HEK293 (cell line): ENCODE measurements around the gene CD46.
"Not testable (repeated sequence)": the region's sequence is repeated elsewhere in the genome, so short reads cannot be mapped to it uniquely, and the experiment has no call there.

ENCODE experiments used
- CTCF ChIA-PET: fragments of 350-600 bp; formaldehyde crosslinking; extraction: SDS; loops from one replicate; lab custom pipeline; 2021; ENCODE audit warnings: antibody characterized with exemption; lab: Yijun Ruan, JAX
- POLR2A ChIA-PET: fragments of 300-600 bp; formaldehyde crosslinking; extraction: SDS; loops from one replicate; lab custom pipeline; 2020; ENCODE audit warnings: antibody characterized with exemption, inconsistent platforms; lab: Yijun Ruan, JAX
- H3K27ac ChIP-seq: fragments of 200-500 bp; sonication (Bioruptor generic); 2 replicates; pipeline ENCODE4 v1.5.1; 2014; ENCODE audit warnings: low read depth, low read length, control low read depth, inconsistent platforms; ENCODE audit errors: extremely low read depth
- H3K36me3 ChIP-seq, 2 experiments: fragments of 200-500 bp in 1 of 2; sonication (Bioruptor generic) in 1 of 2; 1 replicate in 1 of 2; 2 replicates in 1 of 2; pipeline ENCODE4 v1.5.1; 2014 to 2017; ENCODE audit warnings: inconsistent platforms in 2 of 2, low read length in 2 of 2; ENCODE audit not compliant: control insufficient read depth in 2 of 2, insufficient read depth in 1 of 2
- H3K4me1 ChIP-seq: fragments of 200-500 bp; sonication (Bioruptor generic); 2 replicates; pipeline ENCODE4 v1.5.1; 2014; ENCODE audit warnings: mild to moderate bottlenecking, low read length, inconsistent platforms; ENCODE audit not compliant: control insufficient read depth, insufficient read depth
- H3K4me3 ChIP-seq: 2 replicates; pipeline ENCODE4 v1.5.1; 2011; ENCODE audit warnings: low read depth, mild to moderate bottlenecking, control low read depth, low read length, moderate library complexity
- H3K9me3 ChIP-seq: fragments of 200-500 bp; sonication (Bioruptor generic); 2 replicates; pipeline ENCODE4 v1.5.1; 2014; ENCODE audit warnings: low read depth, low read length, inconsistent platforms; ENCODE audit not compliant: control insufficient read depth, insufficient read depth
- BCL11A ChIP-seq: fragments of 450-650 bp; formaldehyde crosslinking; IDR thresholded peaks from 2 replicates; pipeline ENCODE4 v1.5.1; 2016; ENCODE audit warnings: low read depth, missing biosample characterization, missing genetic modification characterization
- EGR2 ChIP-seq: fragments of 450-650 bp; formaldehyde crosslinking; IDR thresholded peaks from 2 replicates; pipeline ENCODE4 v1.5.1; 2016; ENCODE audit warnings: low read depth, missing biosample characterization, missing genetic modification characterization
- SP2 ChIP-seq: fragments of 450-650 bp; formaldehyde crosslinking; IDR thresholded peaks from 2 replicates; pipeline ENCODE4 v1.5.1; 2016; ENCODE audit warnings: missing biosample characterization, missing genetic modification characterization
- WT1 ChIP-seq: fragments of 450-650 bp; formaldehyde crosslinking; IDR thresholded peaks from 2 replicates; pipeline ENCODE4 v1.5.1; 2016; ENCODE audit warnings: missing biosample characterization, missing genetic modification characterization
- ZBTB1 ChIP-seq: fragments of 450-650 bp; formaldehyde crosslinking; IDR thresholded peaks from 2 replicates; pipeline ENCODE4 v1.5.1; 2016; ENCODE audit warnings: missing biosample characterization, missing genetic modification characterization
- ZEB2 ChIP-seq: fragments of 450-650 bp; formaldehyde crosslinking; IDR thresholded peaks from 2 replicates; pipeline ENCODE4 v1.5.1; 2016; ENCODE audit warnings: missing biosample characterization, missing genetic modification characterization
- ZNF24 ChIP-seq: fragments of 450-650 bp; formaldehyde crosslinking; IDR thresholded peaks from 2 replicates; pipeline ENCODE4 v1.5.1; 2016; ENCODE audit warnings: missing biosample characterization, missing genetic modification characterization
- ZNF274 ChIP-seq, 2 experiments: fragments of 200-500 bp in 1 of 2; fragments of 450-650 bp in 1 of 2; sonication (Bioruptor generic) in 1 of 2; formaldehyde crosslinking in 1 of 2; IDR thresholded peaks; 2 replicates each; pipeline versions ENCODE4 v1.5.1 to v1.6.1; 2014 to 2016; ENCODE audit warnings: borderline replicate concordance in 1 of 2, inconsistent platforms in 1 of 2, low read length in 1 of 2, missing biosample characterization in 1 of 2, missing genetic modification characterization in 1 of 2
- ZNF37A ChIP-seq: fragments of 450-650 bp; IDR thresholded peaks from 2 replicates; pipeline ENCODE4 v1.5.1; 2018; ENCODE audit warnings: missing biosample characterization, missing genetic modification characterization
- ZNF510 ChIP-seq: fragments of 450-650 bp; formaldehyde crosslinking; IDR thresholded peaks from 2 replicates; pipeline ENCODE4 v1.5.1; 2018; ENCODE audit warnings: mild to moderate bottlenecking, missing genetic modification characterization, missing biosample characterization; ENCODE audit not compliant: insufficient replicate concordance
- ZNF529 ChIP-seq: fragments of 450-650 bp; formaldehyde crosslinking; IDR thresholded peaks from 2 replicates; pipeline ENCODE4 v1.5.1; 2017; ENCODE audit warnings: missing genetic modification characterization, missing biosample characterization; ENCODE audit not compliant: insufficient replicate concordance
- ZNF544 ChIP-seq: fragments of 450-650 bp; formaldehyde crosslinking; IDR thresholded peaks from 2 replicates; pipeline ENCODE4 v1.5.0; 2017; ENCODE audit warnings: missing biosample characterization, missing genetic modification characterization
- ZNF585B ChIP-seq: fragments of 450-650 bp; formaldehyde crosslinking; IDR thresholded peaks from 2 replicates; pipeline ENCODE4 v1.5.1; 2016; ENCODE audit warnings: missing biosample characterization, missing genetic modification characterization
- ZNF654 ChIP-seq: fragments of 450-650 bp; formaldehyde crosslinking; IDR thresholded peaks from 2 replicates; pipeline ENCODE4 v1.5.1; 2016; ENCODE audit warnings: low read depth, missing biosample characterization, missing genetic modification characterization
- ZNF701 ChIP-seq: fragments of 450-650 bp; formaldehyde crosslinking; IDR thresholded peaks from 2 replicates; pipeline ENCODE4 v1.5.1; 2016; ENCODE audit warnings: missing biosample characterization, missing genetic modification characterization
- ZNF777 ChIP-seq: fragments of 450-650 bp; formaldehyde crosslinking; IDR thresholded peaks from 2 replicates; pipeline ENCODE4 v1.5.1; 2017; ENCODE audit warnings: missing biosample characterization, missing genetic modification characterization, borderline replicate concordance
- ZSCAN30 ChIP-seq: fragments of 450-650 bp; IDR thresholded peaks from 2 replicates; pipeline ENCODE4 v1.5.1; 2018; ENCODE audit warnings: missing biosample characterization, mild to moderate bottlenecking, missing genetic modification characterization, moderate library complexity
- TF ChIP-seq, protein P1 (sequence below): sonication (generic); formaldehyde crosslinking; IDR thresholded peaks from 2 replicates; pipeline ENCODE4 v1.8.1; 2022; ENCODE audit warnings: mild to moderate bottlenecking, moderate library complexity, missing genetic modification reagents
- TF ChIP-seq, protein P2 (sequence below): fragments of 450-650 bp; formaldehyde crosslinking; IDR thresholded peaks from 2 replicates; pipeline ENCODE4 v1.5.1; 2016; ENCODE audit warnings: missing biosample characterization, missing genetic modification characterization
- TF ChIP-seq, protein P3 (sequence below): fragments of 450-650 bp; formaldehyde crosslinking; IDR thresholded peaks from 2 replicates; pipeline ENCODE4 v1.5.1; 2016; ENCODE audit warnings: missing biosample characterization, missing genetic modification characterization

CD46 gene

DNA sequence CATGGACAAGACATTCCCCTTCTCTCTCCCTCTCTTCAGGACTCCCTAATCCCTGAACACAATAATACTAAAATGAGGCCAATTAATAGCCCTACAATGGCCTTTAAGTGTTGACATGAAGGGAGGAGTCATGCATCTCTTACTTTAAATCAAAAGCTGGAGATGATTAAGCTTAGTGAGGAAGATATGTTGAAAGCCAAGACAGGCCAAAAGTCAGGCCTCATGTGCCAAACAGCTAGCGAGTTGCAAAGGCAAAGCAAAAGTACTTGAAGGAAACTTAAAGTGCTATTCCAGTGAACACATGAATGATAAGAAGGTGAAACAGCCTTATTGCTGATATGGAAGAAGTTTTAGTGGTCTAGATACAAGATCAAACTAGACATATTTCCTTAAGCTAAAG, 49.5 kb upstream of the CD46 start:
- no peaks in the 10 kb centered on the region for H3K36me3 ChIP-seq
- TF ChIP-seq WT1 (tag by site-specific recombination), result no peak
- TF ChIP-seq ZBTB1 (tag by site-specific recombination), result no peak
- TF ChIP-seq, protein P1, sequence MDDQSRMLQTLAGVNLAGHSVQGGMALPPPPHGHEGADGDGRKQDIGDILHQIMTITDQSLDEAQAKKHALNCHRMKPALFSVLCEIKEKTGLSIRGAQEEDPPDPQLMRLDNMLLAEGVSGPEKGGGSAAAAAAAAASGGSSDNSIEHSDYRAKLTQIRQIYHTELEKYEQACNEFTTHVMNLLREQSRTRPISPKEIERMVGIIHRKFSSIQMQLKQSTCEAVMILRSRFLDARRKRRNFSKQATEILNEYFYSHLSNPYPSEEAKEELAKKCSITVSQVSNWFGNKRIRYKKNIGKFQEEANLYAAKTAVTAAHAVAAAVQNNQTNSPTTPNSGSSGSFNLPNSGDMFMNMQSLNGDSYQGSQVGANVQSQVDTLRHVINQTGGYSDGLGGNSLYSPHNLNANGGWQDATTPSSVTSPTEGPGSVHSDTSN (CRISPR knock-in tag), result no peak
- no peak for TF ChIP-seq ZNF274 (IDR thresholded peaks at IDR 0.05; ENCODE audit: low read length)
- TF ChIP-seq ZNF274 (tag by site-specific recombination; IDR thresholded peaks at IDR 0.05; ENCODE audit: borderline replicate concordance), result no peak
- no peak for TF ChIP-seq ZNF529
- TF ChIP-seq ZNF37A (tag by site-specific recombination), result no peak
- no peak for TF ChIP-seq ZNF24
- no peak for TF ChIP-seq ZNF777 (tag by site-specific recombination)
- TF ChIP-seq ZSCAN30 (tag by site-specific recombination), result no peak
- TF ChIP-seq BCL11A (tag by site-specific recombination), result no peak
- no peak for TF ChIP-seq ZNF585B
- TF ChIP-seq ZNF654 (tag by site-specific recombination), result no peak
- no peak for TF ChIP-seq ZNF510
- TF ChIP-seq, protein P2, sequence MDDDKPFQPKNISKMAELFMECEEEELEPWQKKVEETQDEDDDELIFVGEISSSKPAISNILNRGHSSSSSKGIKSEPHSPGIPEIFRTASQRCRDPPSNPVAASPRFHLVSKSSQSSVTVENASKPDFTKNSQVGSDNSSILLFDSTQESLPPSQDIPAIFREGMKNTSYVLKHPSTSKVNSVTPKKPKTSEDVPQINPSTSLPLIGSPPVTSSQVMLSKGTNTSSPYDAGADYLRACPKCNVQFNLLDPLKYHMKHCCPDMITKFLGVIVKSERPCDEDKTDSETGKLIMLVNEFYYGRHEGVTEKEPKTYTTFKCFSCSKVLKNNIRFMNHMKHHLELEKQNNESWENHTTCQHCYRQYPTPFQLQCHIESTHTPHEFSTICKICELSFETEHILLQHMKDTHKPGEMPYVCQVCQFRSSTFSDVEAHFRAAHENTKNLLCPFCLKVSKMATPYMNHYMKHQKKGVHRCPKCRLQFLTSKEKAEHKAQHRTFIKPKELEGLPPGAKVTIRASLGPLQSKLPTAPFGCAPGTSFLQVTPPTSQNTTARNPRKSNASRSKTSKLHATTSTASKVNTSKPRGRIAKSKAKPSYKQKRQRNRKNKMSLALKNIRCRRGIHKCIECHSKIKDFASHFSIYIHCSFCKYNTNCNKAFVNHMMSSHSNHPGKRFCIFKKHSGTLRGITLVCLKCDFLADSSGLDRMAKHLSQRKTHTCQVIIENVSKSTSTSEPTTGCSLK, result no peak
- H3K4me1 ChIP-seq, result no peaks in the 10 kb centered on the region
- H3K4me3 ChIP-seq, result no peak overlapping the region
- ChIA-PET POLR2A (no interaction called here), CTCF (interaction anchor here (0.6 to 2.3 kb wide), 4 partner anchors 48 to 188 kb away, joined by 3 to 6 read pairs (median 4); no protein-coding TSS in a partner anchor)
- no peaks in the 10 kb centered on the region for H3K9me3 ChIP-seq
- H3K27ac ChIP-seq, result no peak overlapping the region

DNA sequence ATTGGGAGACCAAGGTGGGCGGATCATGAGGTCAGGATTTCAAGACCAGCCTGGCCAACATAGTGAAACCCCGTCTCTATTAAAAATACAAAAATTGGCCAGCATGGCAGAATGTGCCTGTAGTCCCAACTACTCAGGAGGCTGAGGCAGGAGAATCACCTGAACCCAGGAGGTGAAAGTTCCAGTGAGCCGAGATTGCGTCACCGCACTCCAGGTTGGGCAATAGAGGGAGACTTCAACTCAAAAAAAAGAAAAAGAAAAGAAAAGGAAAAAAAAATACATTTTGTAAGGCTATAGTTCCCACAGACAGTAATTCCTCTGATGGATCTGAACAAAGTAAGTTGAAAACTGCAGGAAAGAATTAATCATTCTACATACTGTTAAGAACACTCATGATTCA, 48.1 kb upstream of the CD46 start:
- Histone ChIP-seq H3K4me3 (no peak overlapping the region), H3K9me3 (no peaks in the 10 kb centered on the region), H3K36me3 (no peaks in the 10 kb centered on the region), H3K27ac (no peak overlapping the region), H3K4me1 (no peaks in the 10 kb centered on the region)
- ChIA-PET CTCF (interaction anchor here (1.1 kb wide), 1 partner anchor 94 kb away, joined by 5 read pairs; no protein-coding TSS in a partner anchor), POLR2A (no interaction called here)
- no peak for TF ChIP-seq ZEB2 (tag by site-specific recombination)
- TF ChIP-seq SP2, result no peak
- TF ChIP-seq ZNF544 (tag by site-specific recombination), result no peak
- TF ChIP-seq EGR2 (tag by site-specific recombination), result no peak
- no peak for TF ChIP-seq ZNF701 (tag by site-specific recombination)
- TF ChIP-seq, protein P3, sequence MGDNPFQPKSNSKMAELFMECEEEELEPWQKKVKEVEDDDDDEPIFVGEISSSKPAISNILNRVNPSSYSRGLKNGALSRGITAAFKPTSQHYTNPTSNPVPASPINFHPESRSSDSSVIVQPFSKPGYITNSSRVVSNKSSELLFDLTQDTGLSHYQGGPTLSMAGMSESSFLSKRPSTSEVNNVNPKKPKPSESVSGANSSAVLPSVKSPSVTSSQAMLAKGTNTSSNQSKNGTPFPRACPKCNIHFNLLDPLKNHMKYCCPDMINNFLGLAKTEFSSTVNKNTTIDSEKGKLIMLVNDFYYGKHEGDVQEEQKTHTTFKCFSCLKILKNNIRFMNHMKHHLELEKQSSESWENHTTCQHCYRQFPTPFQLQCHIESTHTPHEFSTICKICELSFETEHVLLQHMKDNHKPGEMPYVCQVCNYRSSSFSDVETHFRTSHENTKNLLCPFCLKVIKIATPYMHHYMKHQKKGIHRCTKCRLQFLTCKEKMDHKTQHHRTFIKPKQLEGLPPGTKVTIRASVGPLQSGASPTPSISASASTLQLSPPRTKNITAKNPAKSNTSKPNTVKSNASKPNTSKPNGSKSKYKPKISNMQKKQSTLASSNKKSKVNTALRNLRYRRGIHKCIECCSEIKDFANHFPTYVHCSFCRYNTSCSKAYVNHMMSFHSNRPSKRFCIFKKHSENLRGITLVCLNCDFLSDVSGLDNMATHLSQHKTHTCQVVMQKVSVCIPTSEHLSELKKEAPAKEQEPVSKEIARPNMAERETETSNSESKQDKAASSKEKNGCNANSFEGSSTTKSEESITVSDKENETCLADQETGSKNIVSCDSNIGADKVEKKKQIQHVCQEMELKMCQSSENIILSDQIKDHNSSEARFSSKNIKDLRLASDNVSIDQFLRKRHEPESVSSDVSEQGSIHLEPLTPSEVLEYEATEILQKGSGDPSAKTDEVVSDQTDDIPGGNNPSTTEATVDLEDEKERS (tag by site-specific recombination), result no peak

DNA sequence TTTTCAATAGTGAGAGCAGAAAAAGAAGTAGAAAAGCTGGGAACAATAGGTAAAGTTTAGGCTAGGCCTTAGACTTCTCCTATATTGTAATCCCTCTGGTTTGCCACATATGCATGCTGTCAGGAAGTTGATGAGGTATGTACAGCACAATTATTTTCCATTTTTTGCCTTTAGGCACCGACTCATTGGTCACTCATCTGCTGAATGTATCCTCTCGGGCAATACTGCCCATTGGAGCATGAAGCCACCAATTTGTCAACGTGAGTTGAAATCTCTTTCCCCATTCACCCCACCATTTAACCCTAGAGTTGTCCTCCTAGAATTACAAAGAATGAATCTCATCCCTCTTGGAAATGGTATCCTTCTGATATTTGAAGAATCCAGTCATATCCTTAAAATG, 43.9 kb upstream of the CD46 start:
- H3K27ac ChIP-seq, POLR2A ChIA-PET: not testable (repeated sequence)

More for the DNA sequence above, 43.9 kb upstream of the CD46 start:
- H3K9me3 ChIP-seq, H3K4me3 ChIP-seq, H3K36me3 ChIP-seq, H3K4me1 ChIP-seq: not testable (repeated sequence)
- CTCF ChIA-PET, result interaction anchor here (0.7 to 4.7 kb wide), 3 partner anchors 9 to 921 kb away, joined by 3 to 19 read pairs (median 3); no protein-coding TSS in a partner anchor
